GM12892 (cell line): Measurements from ENCODE around the gene RAB36.

ENCODE experiments used
- POLR2A ChIP-seq: IDR thresholded peaks from 2 replicates; pipeline ENCODE4 v1.6.1; 2011; ENCODE audit warnings: low read depth, low read length, control low read depth
- POLR2AphosphoS5 ChIP-seq: IDR thresholded peaks from 2 replicates; pipeline ENCODE4 v1.6.1; 2011; ENCODE audit warnings: low read depth, low read length, control low read depth
- TAF1 ChIP-seq: IDR thresholded peaks from 2 replicates; pipeline ENCODE4 v1.6.1; 2011; ENCODE audit warnings: low read depth, mild to moderate bottlenecking, control low read depth, low read length, borderline replicate concordance

DNA sequence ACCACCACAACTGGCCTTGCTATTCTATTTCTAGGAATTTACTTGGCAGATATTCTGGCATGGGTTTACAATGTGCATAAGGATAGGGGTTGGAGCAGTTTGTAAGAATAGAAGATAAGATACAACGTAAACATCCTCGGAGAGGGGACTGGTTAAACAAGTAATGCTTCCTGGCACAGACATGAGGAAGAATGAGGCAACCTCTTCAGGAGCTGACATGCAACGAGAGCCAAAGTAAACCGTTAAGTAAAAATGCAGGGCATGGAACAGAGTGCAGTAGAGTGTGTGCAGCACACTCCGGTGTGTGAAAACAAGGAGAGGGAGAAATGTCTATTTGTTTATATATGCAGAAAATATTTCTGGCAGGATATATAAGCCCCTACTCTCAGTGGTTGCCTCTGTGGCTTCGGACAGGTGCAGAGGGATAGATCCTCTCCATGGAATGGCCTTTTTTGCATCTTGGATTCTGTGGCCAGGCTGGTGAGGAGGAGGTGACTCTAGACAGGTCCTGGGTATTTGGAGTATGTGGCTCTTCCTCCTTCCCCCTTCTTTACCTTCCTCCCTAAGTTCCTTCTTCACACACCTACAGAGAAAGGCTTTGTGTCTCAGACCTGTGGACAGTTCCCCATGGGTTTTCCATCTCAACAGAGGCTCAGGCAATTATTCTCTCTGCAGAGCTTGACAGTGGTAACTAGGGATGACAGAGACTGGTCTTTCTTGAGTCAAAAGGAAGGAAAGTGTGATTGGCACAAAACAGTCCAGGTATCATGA lies 2.5 kb downstream of the RAB36 start:
- TF ChIP-seq POLR2AphosphoS5 (no peak), POLR2A (no peak), TAF1 (no peak)
